ENCODE results near the gene FILIP1L. TPM values are rescaled to one million over a fixed set of nuclear protein-coding genes. Genes with fewer than 3 reads are reported as not detected.

The FILIP1L gene
- total RNA-seq, 4 donors from 2014 or later, result 26.7 to 46.3 (median 30.8) TPM

DNA sequence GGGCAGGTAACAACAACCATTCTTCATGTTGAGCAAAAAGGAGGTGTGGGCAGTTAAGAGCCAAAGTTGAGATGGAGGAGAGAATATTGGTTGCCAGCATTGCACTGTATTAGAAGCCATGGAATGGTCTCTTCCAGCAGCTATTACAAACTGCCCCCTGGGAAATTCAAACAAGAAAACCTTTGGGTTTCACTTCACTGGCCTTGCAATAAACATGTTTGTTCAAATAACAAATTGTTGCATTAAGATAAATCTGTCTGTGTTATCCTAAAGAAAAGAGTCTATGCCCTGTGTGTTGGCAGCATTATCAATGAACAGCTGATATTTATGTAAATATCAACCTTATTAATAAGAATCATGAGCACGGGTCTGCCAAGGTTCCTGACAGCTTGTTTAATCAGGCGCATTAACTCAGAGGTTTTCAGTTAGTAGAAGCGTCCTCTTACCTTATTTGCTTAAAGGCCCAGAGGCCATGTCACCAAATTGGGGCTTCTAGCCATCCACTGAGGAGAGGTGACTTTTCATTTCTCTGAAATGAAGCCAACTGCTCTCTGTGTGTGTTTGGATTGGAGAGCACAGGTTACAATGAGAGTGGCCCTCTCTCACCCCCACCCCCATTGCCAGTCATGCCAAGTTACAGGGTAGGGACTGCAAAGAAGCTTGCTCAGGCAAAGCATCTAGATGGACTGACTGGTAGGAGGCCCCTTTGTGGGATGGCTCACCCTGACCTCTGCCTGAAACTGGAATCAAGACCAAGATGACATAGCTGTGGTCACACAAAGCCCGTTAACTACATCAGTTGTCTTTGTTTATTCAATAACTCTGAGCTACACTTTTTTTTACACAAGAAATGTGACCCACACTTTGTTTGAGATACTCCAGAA, 10.5 kb downstream of the FILIP1L start:
- Histone ChIP-seq H3K4me1 (peaks cover 0 to 39% (median 6%) of the 10 kb centered on the region in 4 donors), H3K9me3 (no peaks in the 10 kb centered on the region), H3K27me3 (no peaks in the 10 kb centered on the region), H3K27ac (peak overlapping the region in 1 of 4 donors; percentile 26), H3K36me3 (no peaks in the 10 kb centered on the region), H3K4me3 (no peak overlapping the region)
- WGBS, 2 donors, result 73 to 80% methylated on average over 4 of the region's 4 CpGs
- no peak for DNase-seq (ENCODE audit: low spot score in 2 of 2)
- TF ChIP-seq, protein P1, sequence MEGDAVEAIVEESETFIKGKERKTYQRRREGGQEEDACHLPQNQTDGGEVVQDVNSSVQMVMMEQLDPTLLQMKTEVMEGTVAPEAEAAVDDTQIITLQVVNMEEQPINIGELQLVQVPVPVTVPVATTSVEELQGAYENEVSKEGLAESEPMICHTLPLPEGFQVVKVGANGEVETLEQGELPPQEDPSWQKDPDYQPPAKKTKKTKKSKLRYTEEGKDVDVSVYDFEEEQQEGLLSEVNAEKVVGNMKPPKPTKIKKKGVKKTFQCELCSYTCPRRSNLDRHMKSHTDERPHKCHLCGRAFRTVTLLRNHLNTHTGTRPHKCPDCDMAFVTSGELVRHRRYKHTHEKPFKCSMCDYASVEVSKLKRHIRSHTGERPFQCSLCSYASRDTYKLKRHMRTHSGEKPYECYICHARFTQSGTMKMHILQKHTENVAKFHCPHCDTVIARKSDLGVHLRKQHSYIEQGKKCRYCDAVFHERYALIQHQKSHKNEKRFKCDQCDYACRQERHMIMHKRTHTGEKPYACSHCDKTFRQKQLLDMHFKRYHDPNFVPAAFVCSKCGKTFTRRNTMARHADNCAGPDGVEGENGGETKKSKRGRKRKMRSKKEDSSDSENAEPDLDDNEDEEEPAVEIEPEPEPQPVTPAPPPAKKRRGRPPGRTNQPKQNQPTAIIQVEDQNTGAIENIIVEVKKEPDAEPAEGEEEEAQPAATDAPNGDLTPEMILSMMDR (IDR thresholded peaks at IDR 0.05), result no peak
- TF ChIP-seq EP300 (IDR thresholded peaks at IDR 0.05) (no peak), POLR2A (IDR thresholded peaks at IDR 0.05) (no peak)

DNA sequence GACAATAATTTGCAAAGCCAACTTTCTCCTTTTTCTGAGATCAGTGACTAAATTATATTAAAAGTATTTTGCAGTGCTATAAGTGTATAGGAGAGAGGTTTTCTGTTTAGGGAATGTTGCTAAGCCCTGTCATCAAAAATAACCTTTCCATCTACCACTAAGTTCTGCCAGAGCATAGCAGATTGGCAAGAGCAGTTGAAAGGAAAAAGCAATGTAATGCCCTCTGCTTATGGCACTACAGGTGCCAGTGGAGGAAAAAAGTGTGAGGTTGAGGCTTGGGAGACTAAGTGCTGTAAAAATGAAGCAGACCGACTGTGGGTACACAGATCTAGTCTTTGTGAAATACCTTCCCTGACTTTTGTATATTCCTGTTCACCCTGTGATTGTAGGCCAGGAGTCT, 11.5 kb downstream of the FILIP1L start:
- no peak for TF ChIP-seq POLR2A (IDR thresholded peaks at IDR 0.05)
- TF ChIP-seq EP300 (IDR thresholded peaks at IDR 0.05), result no peak
- TF ChIP-seq, protein P1 (IDR thresholded peaks at IDR 0.05), result no peak
- H3K4me1 ChIP-seq, result peaks cover 0 to 49% (median 10%) of the 10 kb centered on the region in 4 donors
- no peaks in the 10 kb centered on the region for H3K9me3 ChIP-seq

DNA sequence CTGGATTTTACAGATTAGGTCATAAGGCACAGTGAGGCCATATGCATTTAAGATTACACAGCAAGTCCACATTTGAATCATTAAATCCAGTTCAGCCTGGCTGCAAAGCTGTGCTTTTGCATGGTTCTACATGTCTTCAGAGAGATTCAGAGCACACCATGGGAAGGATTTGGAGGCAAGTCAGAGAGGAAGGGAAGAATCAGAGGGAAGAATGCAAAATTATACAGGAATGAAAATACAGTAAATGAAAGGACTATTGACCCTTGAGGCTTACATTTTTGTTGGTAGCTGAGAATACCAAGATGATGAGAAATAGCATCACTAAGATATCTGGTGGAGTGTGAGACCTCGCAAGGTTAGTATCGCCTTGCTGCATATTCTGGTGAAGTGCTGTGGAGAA, 13.9 kb downstream of the FILIP1L start:
- Histone ChIP-seq H3K36me3 (no peaks in the 10 kb centered on the region), H3K4me3 (no peak overlapping the region), H3K9me3 (no peaks in the 10 kb centered on the region), H3K27me3 (no peaks in the 10 kb centered on the region), H3K4me1 (peaks cover 0 to 38% (median 7%) of the 10 kb centered on the region in 4 donors), H3K27ac (no peak overlapping the region)
- TF ChIP-seq POLR2A (IDR thresholded peaks at IDR 0.05), result no peak
- TF ChIP-seq, protein P1 (IDR thresholded peaks at IDR 0.05), result no peak
- no peak for TF ChIP-seq EP300 (IDR thresholded peaks at IDR 0.05)
- 95 to 98% methylated on average over 2 of the region's 2 CpGs for whole genome bisulfite sequencing, 2 donors
- DNase-seq (ENCODE audit: low spot score in 2 of 2), result no peak

More for the DNA sequence above, 11.5 kb downstream of the FILIP1L start:
- 95 to 97% methylated on average over 1 of the region's 1 CpG for WGBS, 2 donors
- Histone ChIP-seq H3K4me3 (no peak overlapping the region), H3K27ac (no peak overlapping the region), H3K27me3 (no peaks in the 10 kb centered on the region), H3K36me3 (no peaks in the 10 kb centered on the region)
- DNase-seq (ENCODE audit: low spot score in 2 of 2), result no peak

DNA sequence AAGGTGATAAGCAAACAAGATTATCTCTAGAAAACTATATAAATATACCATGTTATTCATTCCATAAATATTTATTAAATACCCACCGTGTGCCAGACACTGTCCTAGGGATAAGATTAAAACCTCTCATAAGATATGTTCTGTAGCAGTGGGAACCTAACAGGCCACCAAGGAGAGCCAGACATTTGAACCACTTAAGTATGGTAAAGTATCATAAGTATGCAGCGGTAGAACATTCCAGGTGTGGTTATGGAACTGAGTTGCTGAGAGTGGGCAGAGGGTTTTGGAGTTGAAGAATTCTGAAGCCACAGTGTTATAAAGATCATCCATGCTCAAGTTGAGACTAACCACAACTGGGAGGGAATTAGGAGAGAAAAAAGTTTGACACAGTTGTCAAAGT, 14.7 kb downstream of the FILIP1L start:
- no peak for TF ChIP-seq POLR2A (IDR thresholded peaks at IDR 0.05)
- TF ChIP-seq, protein P1 (IDR thresholded peaks at IDR 0.05), result no peak
- H3K27ac ChIP-seq, result no peak overlapping the region

DNA sequence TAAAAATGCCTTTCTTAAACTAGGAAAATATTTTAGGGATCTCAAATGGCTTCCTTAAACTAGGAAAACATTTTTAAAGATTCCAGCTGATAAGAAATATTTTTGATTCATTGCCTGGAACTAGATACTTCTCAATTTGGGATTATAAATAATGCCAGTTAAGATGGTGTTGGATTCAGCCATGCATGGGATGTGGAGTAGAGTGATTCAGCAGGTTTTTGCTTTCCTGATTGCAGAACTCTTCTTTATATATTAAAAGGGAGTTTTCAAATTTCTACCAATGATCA, 15.6 kb downstream of the FILIP1L start:
- Histone ChIP-seq H3K9me3 (no peaks in the 10 kb centered on the region), H3K4me3 (no peak overlapping the region), H3K36me3 (no peaks in the 10 kb centered on the region), H3K27me3 (no peaks in the 10 kb centered on the region), H3K27ac (peak overlapping the region in 1 of 4 donors; percentile 18), H3K4me1 (peaks cover 0 to 24% (median 5%) of the 10 kb centered on the region in 4 donors)
- TF ChIP-seq, protein P1 (IDR thresholded peaks at IDR 0.05), result no peak
- TF ChIP-seq EP300 (IDR thresholded peaks at IDR 0.05), result no peak
- no peak for TF ChIP-seq POLR2A (IDR thresholded peaks at IDR 0.05)
- DNase-seq (ENCODE audit: low spot score in 2 of 2), result no peak

More for the DNA sequence above, 14.7 kb downstream of the FILIP1L start:
- no peaks in the 10 kb centered on the region for H3K36me3 ChIP-seq
- H3K4me1 ChIP-seq, result peaks cover 0 to 30% (median 7%) of the 10 kb centered on the region in 4 donors
- H3K27me3 ChIP-seq, result no peaks in the 10 kb centered on the region
- H3K9me3 ChIP-seq, result no peaks in the 10 kb centered on the region
- no peak overlapping the region for H3K4me3 ChIP-seq
- WGBS, 2 donors, result 79 to 83% methylated on average over 2 of the region's 2 CpGs
- DNase-seq (ENCODE audit: low spot score in 2 of 2), result no peak
